Mammary epithelial cell (primary cell): ENCODE measurements around the gene ICAM4.
"Not testable (repeated sequence)": the region's sequence is repeated elsewhere in the genome, so short reads cannot be mapped to it uniquely, and the experiment has no call there.

Experiments used
- EZH2 ChIP-seq: IDR thresholded peaks from 2 replicates; pipeline ENCODE4 v1.6.1; 2012; ENCODE audit warnings: low read length, inconsistent platforms, borderline replicate concordance
- TF ChIP-seq, protein P1 (sequence below), 2 donors: IDR thresholded peaks in 1 of 2; conservative IDR thresholded peaks in 1 of 2; 2 replicates each; pipeline ENCODE4 v1.5.1; 2011 to 2012; ENCODE audit warnings: inconsistent platforms in 2 of 2, low read length in 2 of 2, mild to moderate bottlenecking in 2 of 2, control low read depth in 1 of 2, low read depth in 1 of 2; ENCODE audit not compliant: insufficient read depth in 1 of 2; ENCODE audit errors: extremely low read depth in 1 of 2

DNA sequence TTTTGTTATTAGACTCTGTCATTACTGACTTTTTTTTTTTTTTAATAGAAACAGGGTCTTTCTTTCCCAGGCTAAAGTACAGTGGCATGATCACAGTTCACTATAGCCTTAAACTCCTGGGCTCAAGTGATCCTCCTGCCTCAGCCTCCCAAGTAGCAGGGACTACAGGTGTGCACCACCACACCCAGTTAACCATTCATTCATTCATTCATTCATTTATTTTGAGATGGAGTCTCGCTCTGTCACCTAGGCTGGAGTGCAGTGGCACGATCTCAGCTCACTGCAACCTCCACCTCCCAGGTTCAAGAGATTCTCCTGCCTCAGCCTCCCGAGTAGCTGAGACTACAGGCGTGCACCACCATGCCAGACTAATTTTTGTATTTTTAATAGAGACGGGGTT lies 4.7 kb upstream of the ICAM4 start:
- TF ChIP-seq EZH2 = not testable (repeated sequence)
- TF ChIP-seq, protein P1, sequence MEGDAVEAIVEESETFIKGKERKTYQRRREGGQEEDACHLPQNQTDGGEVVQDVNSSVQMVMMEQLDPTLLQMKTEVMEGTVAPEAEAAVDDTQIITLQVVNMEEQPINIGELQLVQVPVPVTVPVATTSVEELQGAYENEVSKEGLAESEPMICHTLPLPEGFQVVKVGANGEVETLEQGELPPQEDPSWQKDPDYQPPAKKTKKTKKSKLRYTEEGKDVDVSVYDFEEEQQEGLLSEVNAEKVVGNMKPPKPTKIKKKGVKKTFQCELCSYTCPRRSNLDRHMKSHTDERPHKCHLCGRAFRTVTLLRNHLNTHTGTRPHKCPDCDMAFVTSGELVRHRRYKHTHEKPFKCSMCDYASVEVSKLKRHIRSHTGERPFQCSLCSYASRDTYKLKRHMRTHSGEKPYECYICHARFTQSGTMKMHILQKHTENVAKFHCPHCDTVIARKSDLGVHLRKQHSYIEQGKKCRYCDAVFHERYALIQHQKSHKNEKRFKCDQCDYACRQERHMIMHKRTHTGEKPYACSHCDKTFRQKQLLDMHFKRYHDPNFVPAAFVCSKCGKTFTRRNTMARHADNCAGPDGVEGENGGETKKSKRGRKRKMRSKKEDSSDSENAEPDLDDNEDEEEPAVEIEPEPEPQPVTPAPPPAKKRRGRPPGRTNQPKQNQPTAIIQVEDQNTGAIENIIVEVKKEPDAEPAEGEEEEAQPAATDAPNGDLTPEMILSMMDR (conservative IDR thresholded peaks at IDR 0.05 in 1 of 2, IDR thresholded peaks at IDR 0.05 in 1 of 2; ENCODE audit: extremely low read depth in 1 of 2, insufficient read depth in 1 of 2, low read depth in 1 of 2, low read length in 2 of 2) = not testable (repeated sequence)
